ENCODE measurements around the gene LTBP1. TPM values are rescaled to one million over a fixed set of nuclear protein-coding genes. Genes with fewer than 3 reads are reported as not detected.
"Not testable (repeated sequence)": the region's sequence is repeated elsewhere in the genome, so short reads cannot be mapped to it uniquely, and the experiment has no call there.

The LTBP1 gene
- total and polyA plus RNA-seq, 2 donors (not counting 1 experiment from before 2014, with no cell fraction given): 0.69 TPM; not detected in 1

DNA sequence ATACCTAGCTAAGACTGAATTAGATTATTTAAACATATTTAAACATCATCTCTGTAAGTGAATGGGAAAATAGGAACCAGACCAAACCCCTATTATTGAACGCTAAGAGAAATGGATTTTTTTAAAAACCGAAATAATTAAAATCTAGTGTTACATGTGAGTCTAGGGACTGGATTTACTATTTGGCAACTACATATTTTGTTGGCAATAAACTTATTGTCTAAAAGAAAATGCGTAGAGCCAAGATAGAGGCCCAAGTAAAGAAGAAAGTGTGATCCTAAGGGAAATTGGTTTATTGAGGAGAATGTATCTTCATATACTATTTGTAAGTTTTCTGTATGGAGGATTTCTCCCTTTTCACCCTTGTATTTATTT lies 105.6 kb downstream of the LTBP1 start:
- ATAC-seq (ENCODE audit: low read depth) (no peak), DNase-seq (no peak)
- CTCF ChIA-PET: no interaction called here
- H4K20me1 ChIP-seq (ENCODE audit: control insufficient read depth, insufficient read depth, low read length, poor library complexity, severe bottlenecking): no peaks in the 10 kb centered on the region
- Mint-ChIP-seq H3K27me3 (peaks cover 3% of the 10 kb centered on the region), H3K4me3 (no peak overlapping the region), H3K27ac (no peak overlapping the region), H3K4me1 (no peaks in the 10 kb centered on the region), H3K9me3 (ENCODE audit: insufficient read depth) (no peaks in the 10 kb centered on the region)
- no peak overlapping the region for H2AFZ ChIP-seq (ENCODE audit: insufficient read depth, low read depth, low read length, poor library complexity, severe bottlenecking)
- POLR2A ChIA-PET: no interaction called here
- H3K9me3 ChIP-seq (ENCODE audit: control extremely low read depth in 1 of 3, control insufficient read depth in 2 of 3, insufficient read depth in 1 of 3, low read length in 2 of 3): peaks cover 0 to 1% (median 0%) of the 10 kb centered on the region in 3 donors
- H3K27me3 ChIP-seq (replicated peaks in 1 of 4; ENCODE audit: control extremely low read depth in 1 of 4, control insufficient read depth in 3 of 4, insufficient read depth in 4 of 4, low read length in 3 of 4): no peaks in the 10 kb centered on the region
- intact Hi-C loops (cut with micrococcal nuclease): no loop called here
- WGBS (ENCODE audit: insufficient coverage): no CpG with 5 or more reads among the region's 3 CpGs
- no peak overlapping the region for H3K27ac ChIP-seq (ENCODE audit: low read length in 2 of 2)
- H3K36me3 ChIP-seq (replicated peaks in 1 of 2; ENCODE audit: control extremely low read depth in 1 of 2, control insufficient read depth in 1 of 2, extremely low read depth in 1 of 2, insufficient read depth in 2 of 2, low read length in 1 of 2): no peaks in the 10 kb centered on the region
- no peaks in the 10 kb centered on the region for H3K79me2 ChIP-seq (ENCODE audit: control insufficient read depth, insufficient read depth, low read length)
- no peak overlapping the region for H3K4me2 ChIP-seq (replicated peaks; ENCODE audit: low read depth, low read length, poor library complexity, severe bottlenecking)
- TF ChIP-seq EZH2 (IDR thresholded peaks at IDR 0.05; ENCODE audit: borderline replicate concordance, insufficient read depth, low read depth, low read length, poor library complexity, severe bottlenecking): no peak
- TF ChIP-seq, protein P1, sequence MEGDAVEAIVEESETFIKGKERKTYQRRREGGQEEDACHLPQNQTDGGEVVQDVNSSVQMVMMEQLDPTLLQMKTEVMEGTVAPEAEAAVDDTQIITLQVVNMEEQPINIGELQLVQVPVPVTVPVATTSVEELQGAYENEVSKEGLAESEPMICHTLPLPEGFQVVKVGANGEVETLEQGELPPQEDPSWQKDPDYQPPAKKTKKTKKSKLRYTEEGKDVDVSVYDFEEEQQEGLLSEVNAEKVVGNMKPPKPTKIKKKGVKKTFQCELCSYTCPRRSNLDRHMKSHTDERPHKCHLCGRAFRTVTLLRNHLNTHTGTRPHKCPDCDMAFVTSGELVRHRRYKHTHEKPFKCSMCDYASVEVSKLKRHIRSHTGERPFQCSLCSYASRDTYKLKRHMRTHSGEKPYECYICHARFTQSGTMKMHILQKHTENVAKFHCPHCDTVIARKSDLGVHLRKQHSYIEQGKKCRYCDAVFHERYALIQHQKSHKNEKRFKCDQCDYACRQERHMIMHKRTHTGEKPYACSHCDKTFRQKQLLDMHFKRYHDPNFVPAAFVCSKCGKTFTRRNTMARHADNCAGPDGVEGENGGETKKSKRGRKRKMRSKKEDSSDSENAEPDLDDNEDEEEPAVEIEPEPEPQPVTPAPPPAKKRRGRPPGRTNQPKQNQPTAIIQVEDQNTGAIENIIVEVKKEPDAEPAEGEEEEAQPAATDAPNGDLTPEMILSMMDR (IDR thresholded peaks at IDR 0.05): no peak
- H3K4me3 ChIP-seq (ENCODE audit: control extremely low read depth in 1 of 5, extremely low read depth in 1 of 5, insufficient read depth in 1 of 5, low read depth in 2 of 5, low read length in 4 of 5): no peak overlapping the region
- no peaks in the 10 kb centered on the region for H3K4me1 ChIP-seq (ENCODE audit: control insufficient read depth in 2 of 2, insufficient read depth in 2 of 2, low read length in 2 of 2)
- H3K9ac ChIP-seq (ENCODE audit: low read length): no peak overlapping the region

DNA sequence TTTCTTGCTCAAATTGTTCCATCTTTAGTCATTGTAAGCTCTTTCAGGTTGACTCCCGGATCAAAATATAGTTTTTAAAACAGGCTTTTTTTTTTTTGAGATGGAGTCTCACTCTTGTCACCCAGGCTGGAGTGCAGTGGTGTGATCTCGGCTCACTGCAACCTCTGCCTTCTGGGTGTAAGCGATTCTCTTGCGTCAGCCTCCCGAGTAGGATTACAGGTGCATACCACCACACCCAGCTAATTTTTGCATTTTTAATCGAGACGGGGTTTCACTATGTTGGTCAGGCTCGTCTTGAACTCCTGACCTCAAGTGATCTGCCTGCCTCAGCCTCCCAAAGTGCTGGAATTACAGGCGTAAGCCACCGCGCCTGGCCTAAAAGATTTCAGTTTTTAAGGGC lies 106.0 kb downstream of the LTBP1 start:
- H4K20me1 ChIP-seq (ENCODE audit: control insufficient read depth, insufficient read depth, low read length, poor library complexity, severe bottlenecking); H2AFZ ChIP-seq (ENCODE audit: insufficient read depth, low read depth, low read length, poor library complexity, severe bottlenecking); CTCF ChIA-PET; H3K27ac Mint-ChIP-seq; H3K27me3 Mint-ChIP-seq; H3K79me2 ChIP-seq (ENCODE audit: control insufficient read depth, insufficient read depth, low read length); H3K4me1 Mint-ChIP-seq; H3K9me3 Mint-ChIP-seq (ENCODE audit: insufficient read depth); intact Hi-C loops (cut with micrococcal nuclease); H3K4me1 ChIP-seq (ENCODE audit: control insufficient read depth in 2 of 2, insufficient read depth in 2 of 2, low read length in 2 of 2); H3K9ac ChIP-seq (ENCODE audit: low read length); H3K27me3 ChIP-seq (replicated peaks in 1 of 4; ENCODE audit: control extremely low read depth in 1 of 4, control insufficient read depth in 3 of 4, insufficient read depth in 4 of 4, low read length in 3 of 4); H3K4me3 Mint-ChIP-seq; POLR2A ChIA-PET; H3K4me3 ChIP-seq (ENCODE audit: control extremely low read depth in 1 of 5, extremely low read depth in 1 of 5, insufficient read depth in 1 of 5, low read depth in 2 of 5, low read length in 4 of 5); DNase-seq; H3K27ac ChIP-seq (ENCODE audit: low read length in 2 of 2); H3K36me3 ChIP-seq (replicated peaks in 1 of 2; ENCODE audit: control extremely low read depth in 1 of 2, control insufficient read depth in 1 of 2, extremely low read depth in 1 of 2, insufficient read depth in 2 of 2, low read length in 1 of 2); ATAC-seq (ENCODE audit: low read depth); H3K4me2 ChIP-seq (replicated peaks; ENCODE audit: low read depth, low read length, poor library complexity, severe bottlenecking); H3K9me3 ChIP-seq (ENCODE audit: control extremely low read depth in 1 of 3, control insufficient read depth in 2 of 3, insufficient read depth in 1 of 3, low read length in 2 of 3): not testable (repeated sequence)
- WGBS (ENCODE audit: insufficient coverage): 89% methylated on average over 8 of the region's 11 CpGs
